Measurements from ENCODE around the gene SEMA6B.

Gene SEMA6B

GRCh38 chr19:4587527-4587926, 28.0 kb upstream of the SEMA6B start:
- DNase-seq (ENCODE audit: low read depth in 1 of 2, low spot score in 1 of 2), result no peak

- DNase-seq (ENCODE audit: low read depth in 1 of 2, low spot score in 1 of 2), result no peak
These were observed 27.2 kb upstream of the SEMA6B start for GRCh38 chr19:4586691-4587090.

- no peak for DNase-seq (ENCODE audit: low read depth in 1 of 2, low spot score in 1 of 2)
These were observed 26.8 kb upstream of the SEMA6B start for GRCh38 chr19:4586245-4586644.

- no peak for DNase-seq (ENCODE audit: low read depth in 1 of 2, low spot score in 1 of 2)
These were observed 26.1 kb upstream of the SEMA6B start for GRCh38 chr19:4585556-4585955.

- no peak for DNase-seq (ENCODE audit: low read depth in 1 of 2, low spot score in 1 of 2)
These were observed 25.4 kb upstream of the SEMA6B start for GRCh38 chr19:4584670-4585460.

- no peak for DNase-seq (ENCODE audit: low read depth in 1 of 2, low spot score in 1 of 2)
These were observed 24.6 kb upstream of the SEMA6B start for GRCh38 chr19:4583961-4584669.

GRCh38 chr19:4582980-4583842, 23.7 kb upstream of the SEMA6B start:
- no peak for DNase-seq (ENCODE audit: low read depth in 1 of 2, low spot score in 1 of 2)

GRCh38 chr19:4581666-4582553, 22.4 kb upstream of the SEMA6B start:
- DNase-seq (ENCODE audit: low read depth in 1 of 2, low spot score in 1 of 2), result no peak

GRCh38 chr19:4580961-4581665, 21.6 kb upstream of the SEMA6B start:
- DNase-seq (ENCODE audit: low read depth in 1 of 2, low spot score in 1 of 2), result no peak

- no peak for DNase-seq (ENCODE audit: low read depth in 1 of 2, low spot score in 1 of 2)
These were observed 20.8 kb upstream of the SEMA6B start for GRCh38 chr19:4580021-4580901.

- DNase-seq (ENCODE audit: low read depth in 1 of 2, low spot score in 1 of 2), result no peak
These were observed 19.9 kb upstream of the SEMA6B start for GRCh38 chr19:4579389-4579788.

- DNase-seq (ENCODE audit: low read depth in 1 of 2, low spot score in 1 of 2), result no peak
These were observed 19.2 kb upstream of the SEMA6B start for GRCh38 chr19:4578552-4579248.

GRCh38 chr19:4577020-4577782, 17.7 kb upstream of the SEMA6B start:
- no peak for DNase-seq (ENCODE audit: low read depth in 1 of 2, low spot score in 1 of 2)

GRCh38 chr19:4576016-4576933, 16.8 kb upstream of the SEMA6B start:
- DNase-seq (ENCODE audit: low read depth in 1 of 2, low spot score in 1 of 2), result peak; percentile 37 to 64

- DNase-seq (ENCODE audit: low read depth in 1 of 2, low spot score in 1 of 2), result no peak
These were observed 16.0 kb upstream of the SEMA6B start for GRCh38 chr19:4575267-4576015.

- DNase-seq (ENCODE audit: low read depth in 1 of 2, low spot score in 1 of 2), result no peak
These were observed 14.2 kb upstream of the SEMA6B start for GRCh38 chr19:4573682-4574081.
